GM18511 (cell line): ENCODE data around the gene C1R.
"Not testable (repeated sequence)": the region's sequence is repeated elsewhere in the genome, so short reads cannot be mapped to it uniquely, and the experiment has no call there.

Source experiments
- ATAC-seq: cut with Tn5 transposase; IDR thresholded peaks from one replicate; pipeline ENCODE4 v1.9.1; 2021; ENCODE audit warnings: mild to moderate bottlenecking, moderate library complexity; ENCODE audit not compliant: unreplicated experiment

C1R gene

DNA sequence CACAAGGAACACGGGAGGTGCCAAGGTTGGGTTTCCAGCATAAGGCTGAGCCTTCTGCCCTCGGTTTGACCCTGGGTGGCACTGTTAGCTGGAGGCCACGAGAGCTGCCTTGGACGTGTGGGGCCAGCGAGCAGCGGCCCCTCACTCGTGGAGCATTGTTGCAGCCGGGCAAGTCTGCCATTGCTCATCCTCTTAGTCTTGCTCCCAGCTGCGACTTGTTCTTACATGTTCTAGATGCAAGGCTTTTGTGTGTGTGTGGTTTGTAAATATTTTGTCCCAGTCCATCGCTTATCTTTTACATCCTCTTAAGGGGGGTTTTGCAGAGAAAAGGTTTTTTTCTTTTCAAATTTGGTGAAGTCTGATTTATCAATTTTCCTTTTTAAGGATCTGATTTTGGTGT lies 52.8 kb downstream of the C1R start:
- ATAC-seq: no peak

DNA sequence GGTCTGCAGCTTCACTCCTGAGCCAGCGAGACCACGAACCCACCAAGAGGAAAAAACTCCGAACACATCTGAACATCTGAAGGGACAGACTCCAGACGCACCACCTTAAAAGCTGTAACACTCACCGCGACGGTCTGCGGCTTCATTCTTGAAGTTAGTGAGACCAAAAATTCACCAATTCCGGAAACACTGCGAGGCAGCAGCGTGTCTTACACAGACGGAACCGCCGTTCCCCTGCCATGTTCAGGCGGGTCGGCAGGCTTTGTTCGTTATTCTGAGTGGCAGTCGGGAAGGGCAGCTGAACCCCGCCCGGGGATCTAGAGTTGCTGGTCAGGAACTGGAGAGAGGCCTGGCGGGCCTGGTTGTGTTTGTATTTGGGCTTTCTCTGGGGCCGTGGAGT lies 53.7 kb downstream of the C1R start:
- no peak for ATAC-seq

DNA sequence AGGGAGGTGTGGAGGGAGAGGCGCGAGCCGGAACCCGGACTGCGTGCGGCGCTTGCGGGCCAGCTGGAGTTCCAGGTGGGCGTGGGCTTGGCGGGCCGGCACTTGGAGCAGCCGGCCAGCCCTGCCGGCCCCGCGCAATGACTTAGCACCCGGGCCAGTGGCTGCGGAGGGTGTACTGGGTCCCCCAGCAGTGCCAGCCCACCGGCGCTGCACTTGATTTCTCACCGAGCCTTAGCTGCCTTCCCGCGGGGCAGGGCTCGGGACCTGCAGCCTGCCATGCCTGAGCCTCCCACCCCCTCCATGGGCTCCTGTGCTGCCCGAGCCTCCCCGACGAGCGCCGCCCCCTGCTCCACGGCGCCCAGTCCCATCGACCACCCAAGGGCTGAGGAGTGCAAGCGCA lies 54.8 kb downstream of the C1R start:
- ATAC-seq: not testable (repeated sequence)

DNA sequence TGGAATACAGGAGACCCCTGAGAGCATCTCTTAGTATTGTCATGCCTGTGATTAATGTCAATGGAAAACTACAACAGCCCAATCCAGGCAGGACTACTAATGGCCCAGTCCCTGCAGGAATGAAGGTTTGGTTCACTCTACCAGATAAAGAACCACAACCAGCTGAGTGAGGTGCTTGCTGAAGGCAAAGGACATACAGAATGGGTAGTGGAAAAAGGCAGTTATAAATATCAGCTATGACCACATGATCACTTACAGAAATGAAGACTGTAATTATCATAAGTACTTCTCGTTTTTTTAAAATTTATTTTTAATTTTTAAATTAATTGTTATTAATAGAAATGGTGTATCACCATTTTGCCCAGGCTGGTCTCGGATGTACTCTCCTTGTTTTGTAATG lies 56.8 kb downstream of the C1R start:
- ATAC-seq: no peak

DNA sequence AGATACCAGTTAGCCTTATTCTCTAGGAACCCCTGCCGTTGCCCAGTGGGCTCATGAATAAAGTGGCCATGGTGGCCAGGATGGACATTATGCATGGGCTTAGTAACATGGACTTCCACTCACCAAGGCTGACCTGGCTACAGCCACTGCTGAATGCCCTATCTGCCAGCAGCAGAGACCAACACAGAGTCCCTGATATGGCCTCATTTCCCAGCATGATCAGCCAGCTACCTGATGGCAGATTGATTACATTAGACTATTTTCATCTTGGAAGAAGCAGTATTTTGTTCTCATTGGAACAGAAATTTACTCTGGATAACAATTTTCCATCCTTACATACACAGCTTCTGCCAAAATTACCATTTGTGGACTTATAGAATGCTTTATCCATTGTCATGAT lies 57.8 kb downstream of the C1R start:
- ATAC-seq: no peak

DNA sequence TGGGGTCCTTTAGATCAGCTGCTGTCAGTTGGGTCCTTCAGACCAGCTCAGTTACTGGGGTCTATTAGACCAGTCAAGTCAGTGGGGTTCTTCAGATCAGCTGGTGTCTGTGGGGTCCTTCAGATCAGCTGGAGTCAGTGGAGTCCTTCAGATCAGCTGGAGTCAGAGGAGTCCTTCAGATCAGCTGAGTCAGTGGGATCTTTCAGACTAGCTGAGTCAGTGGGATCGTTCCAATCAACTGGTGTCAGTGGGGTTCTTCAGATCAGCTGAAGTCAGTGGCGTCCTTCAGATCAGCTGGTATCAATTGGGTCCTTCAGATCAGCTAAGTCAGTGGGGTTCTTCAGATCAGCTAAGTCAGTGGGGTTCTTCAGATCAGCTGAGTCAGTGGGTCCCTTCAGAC lies 59.3 kb downstream of the C1R start:
- ATAC-seq: no peak

DNA sequence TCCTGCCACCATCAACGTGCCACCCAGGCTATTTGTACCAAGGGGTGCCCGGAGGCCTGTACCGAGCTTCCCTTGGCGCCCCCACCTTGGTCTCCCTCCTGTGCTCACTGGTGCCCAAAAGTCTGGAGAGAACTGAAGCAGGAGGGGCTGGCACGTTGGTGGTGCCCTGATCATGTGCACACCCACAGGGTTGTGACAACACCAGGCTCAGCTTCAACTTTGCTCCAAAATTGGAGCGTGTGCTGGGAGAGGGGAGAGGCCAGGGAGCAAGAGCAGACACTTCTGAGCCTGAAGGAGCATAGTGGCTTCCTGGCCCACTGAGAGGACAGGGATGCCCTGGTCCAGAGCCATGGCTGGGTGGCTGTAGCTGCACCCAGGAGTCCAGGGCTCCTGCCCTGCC lies 60.9 kb downstream of the C1R start:
- no peak for ATAC-seq
